Epithelial cell of proximal tubule (primary cell): ENCODE results near the gene VGLL4. TPM values are rescaled to one million over a fixed set of nuclear protein-coding genes. Genes with fewer than 3 reads are reported as not detected.

Source experiments
- DNase-seq: peaks from one replicate; pipeline ENCODE4 v3.0.0-alpha.2; 2011; ENCODE audit warnings: low read depth
- H3K4me3 ChIP-seq: 2 replicates; pipeline ENCODE4 v1.5.1; 2011; ENCODE audit warnings: low read depth, mild to moderate bottlenecking, low read length
- CTCF ChIP-seq: conservative IDR thresholded peaks from 2 replicates; pipeline ENCODE4 v1.5.1; 2012; ENCODE audit warnings: low read depth, mild to moderate bottlenecking, low read length
- total RNA-seq: library from RNA; depleted of rRNA; stranded (reverse); fragments of >200 nt; gene quantifications from 2 replicates; pipeline ENCODE4 v1.2.3, GENCODE V29; 2015

The VGLL4 gene
- total RNA-seq, 1 donor from 2014 or later, result 52.4 TPM

GRCh38 chr3:11554236-11554610 lies 89.5 kb downstream of the VGLL4 start:
- no peak overlapping the region for H3K4me3 ChIP-seq
- no peak for TF ChIP-seq CTCF
- no peak for DNase-seq

GRCh38 chr3:11553436-11554235 lies 90.1 kb downstream of the VGLL4 start:
- H3K4me3 ChIP-seq, result no peak overlapping the region
- no peak for DNase-seq
- no peak for TF ChIP-seq CTCF

GRCh38 chr3:11552289-11553264 lies 91.1 kb downstream of the VGLL4 start:
- no peak for TF ChIP-seq CTCF
- H3K4me3 ChIP-seq, result no peak overlapping the region
- DNase-seq, result no peak

GRCh38 chr3:11551036-11551435 lies 92.7 kb downstream of the VGLL4 start:
- TF ChIP-seq CTCF, result no peak
- no peak for DNase-seq
- H3K4me3 ChIP-seq, result no peak overlapping the region

GRCh38 chr3:11549580-11550140 lies 94.1 kb downstream of the VGLL4 start:
- no peak for TF ChIP-seq CTCF
- DNase-seq, result no peak
- no peak overlapping the region for H3K4me3 ChIP-seq

- no peak for TF ChIP-seq CTCF
- H3K4me3 ChIP-seq, result no peak overlapping the region
- DNase-seq, result no peak
These were observed 95.0 kb downstream of the VGLL4 start for GRCh38 chr3:11548721-11549131.
